T-helper 17 cell (primary cell): ENCODE results near the gene OPN4. TPM values are rescaled to one million over a fixed set of nuclear protein-coding genes. Genes with fewer than 3 reads are reported as not detected.
"Not testable (repeated sequence)": the region's sequence is repeated elsewhere in the genome, so short reads cannot be mapped to it uniquely, and the experiment has no call there.

Source experiments
- ATAC-seq: fragments of 150-1000 bp; cut with Tn5 transposase; 2 replicates; pipeline ENCODE4 v1.10.0; 2021; ENCODE audit warnings: mild to moderate bottlenecking, moderate library complexity
- DNase-seq, 3 donors: peaks; one replicate each; pipeline versions ENCODE4 v3.0.0 to v3.0.0-alpha.2; 2020 to 2021
- H3K9me3 ChIP-seq: one replicate; pipeline ENCODE4 v1.7.0; 2013; ENCODE audit warnings: low read length, mild to moderate bottlenecking; ENCODE audit not compliant: control insufficient read depth, poor library complexity, severe bottlenecking
- H3K27ac Mint-ChIP-seq: one replicate; pipeline ENCODE4 v1.8.0; 2022; ENCODE audit warnings: mild to moderate bottlenecking, moderate library complexity, mixed read lengths
- H3K27me3 Mint-ChIP-seq: one replicate; pipeline ENCODE4 v1.8.0; 2022; ENCODE audit warnings: mixed read lengths
- H3K36me3 Mint-ChIP-seq: one replicate; pipeline ENCODE4 v1.8.0; 2022; ENCODE audit warnings: low read depth, mixed read lengths
- H3K4me1 Mint-ChIP-seq: one replicate; pipeline ENCODE4 v1.8.0; 2022; ENCODE audit warnings: mild to moderate bottlenecking, mixed read lengths
- H3K4me3 Mint-ChIP-seq: one replicate; pipeline ENCODE4 v1.8.0; 2022; ENCODE audit warnings: mild to moderate bottlenecking, moderate library complexity, mixed read lengths
- total RNA-seq, 4 donors: library from RNA in 2 of 4; stranded (reverse) in 2 of 4; gene quantifications; one replicate each; pipeline ENCODE4 v1.2.3 and lab custom pipeline; 2022 to 2026

Gene OPN4, protein sequence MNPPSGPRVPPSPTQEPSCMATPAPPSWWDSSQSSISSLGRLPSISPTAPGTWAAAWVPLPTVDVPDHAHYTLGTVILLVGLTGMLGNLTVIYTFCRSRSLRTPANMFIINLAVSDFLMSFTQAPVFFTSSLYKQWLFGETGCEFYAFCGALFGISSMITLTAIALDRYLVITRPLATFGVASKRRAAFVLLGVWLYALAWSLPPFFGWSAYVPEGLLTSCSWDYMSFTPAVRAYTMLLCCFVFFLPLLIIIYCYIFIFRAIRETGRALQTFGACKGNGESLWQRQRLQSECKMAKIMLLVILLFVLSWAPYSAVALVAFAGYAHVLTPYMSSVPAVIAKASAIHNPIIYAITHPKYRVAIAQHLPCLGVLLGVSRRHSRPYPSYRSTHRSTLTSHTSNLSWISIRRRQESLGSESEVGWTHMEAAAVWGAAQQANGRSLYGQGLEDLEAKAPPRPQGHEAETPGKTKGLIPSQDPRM
- total RNA-seq, result not detected
- total RNA-seq (lab: John Stamatoyannopoulos, UW), result 0 reads per million in 2 donors

DNA sequence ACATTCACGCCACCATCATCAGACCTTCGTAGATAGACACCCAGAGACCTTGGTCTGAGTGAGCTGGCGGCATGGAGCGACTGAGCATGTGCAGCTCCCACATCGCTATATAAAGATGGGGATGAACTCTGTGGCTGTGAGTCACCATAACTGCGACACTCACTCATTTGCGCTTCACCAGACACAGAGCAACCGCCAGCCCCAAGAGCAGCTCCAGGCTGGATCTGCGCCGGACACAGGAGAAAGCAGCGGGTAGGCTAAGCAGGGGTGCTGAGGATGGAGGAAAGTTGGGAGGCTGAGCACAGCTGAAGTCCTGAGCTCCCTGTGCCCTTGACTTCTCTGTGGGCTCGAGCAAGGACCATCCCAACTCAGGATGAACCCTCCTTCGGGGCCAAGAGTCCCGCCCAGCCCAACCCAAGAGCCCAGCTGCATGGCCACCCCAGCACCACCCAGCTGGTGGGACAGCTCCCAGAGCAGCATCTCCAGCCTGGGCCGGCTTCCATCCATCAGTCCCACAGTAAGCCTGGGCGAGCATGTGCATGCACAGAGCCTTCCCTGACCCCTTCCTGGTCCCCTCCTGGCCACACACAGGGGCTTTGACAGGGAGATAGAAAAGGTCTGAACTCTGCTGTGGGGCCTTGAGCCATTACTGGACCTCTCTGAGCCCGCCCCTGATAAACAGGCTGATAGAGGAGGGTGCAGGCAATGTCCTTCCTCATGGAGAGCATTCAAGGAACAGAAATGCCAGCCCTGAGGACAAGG, at the start of gene OPN4:
Gene OPN4, plus strand, starts transcription at position 137 of the 762 bp plus-strand sequence. Its CDS starts 237 bp downstream, at position 374.
- Mint-ChIP-seq H3K4me1 (no peaks in the 10 kb centered on the region), H3K36me3 (peaks cover 3% of the 10 kb centered on the region)
- DNase-seq, result no peak

DNA sequence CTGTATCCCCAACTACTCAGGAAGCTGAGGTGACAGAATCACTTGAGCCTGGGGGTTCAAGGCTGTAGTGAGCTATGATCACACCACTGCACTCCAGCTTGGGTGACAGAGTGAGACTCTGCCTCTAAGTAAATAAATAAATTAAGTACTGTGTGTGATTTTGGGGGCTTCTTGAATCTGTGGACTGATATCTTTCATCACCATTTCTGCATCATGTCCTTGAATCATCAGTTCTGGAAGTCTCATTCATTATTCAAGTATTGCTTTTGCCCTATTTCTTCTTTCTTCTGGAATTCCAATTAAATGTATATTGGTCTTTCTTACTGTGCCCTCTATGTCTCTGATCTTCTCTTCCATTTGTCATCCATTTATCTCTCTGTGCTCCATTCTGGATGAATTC, 46.7 kb upstream of the OPN4 start:
- no peak overlapping the region for H3K27ac Mint-ChIP-seq

More for the DNA sequence above, at the start of gene OPN4:
- Mint-ChIP-seq H3K4me3 (no peak within 1 kb of the TSS), H3K27me3 (peaks cover 12% of the 10 kb centered on the region), H3K27ac (no peak within 1 kb of the TSS)
- ATAC-seq, result no peak
- H3K9me3 ChIP-seq, result no peaks in the 10 kb centered on the region

DNA sequence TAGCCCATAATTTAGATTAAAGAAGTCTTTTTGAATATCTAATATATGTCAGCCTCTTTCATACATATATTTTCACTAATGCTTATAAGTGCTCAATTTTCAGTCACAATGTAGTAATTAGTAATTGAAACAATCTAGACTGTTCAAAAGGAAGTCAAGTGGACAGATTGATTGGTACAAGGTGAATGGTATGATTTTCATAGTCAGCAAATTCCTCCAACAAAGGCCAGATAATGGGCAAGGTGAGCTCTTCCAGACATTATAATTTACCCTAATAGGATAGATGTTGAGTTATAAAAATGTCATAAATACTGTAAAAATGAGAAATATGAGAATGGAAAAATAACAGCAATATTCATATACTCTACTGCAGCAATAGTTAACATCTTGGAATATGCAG, 44.4 kb upstream of the OPN4 start:
- Mint-ChIP-seq H3K36me3 (no peaks in the 10 kb centered on the region), H3K27me3 (peaks cover 28% of the 10 kb centered on the region), H3K4me1 (no peaks in the 10 kb centered on the region), H3K4me3 (no peak overlapping the region), H3K27ac (no peak overlapping the region)
- H3K9me3 ChIP-seq, result no peaks in the 10 kb centered on the region
- no peak for ATAC-seq
- no peak for DNase-seq

More for the DNA sequence above, 46.7 kb upstream of the OPN4 start:
- DNase-seq (no peak), ATAC-seq (no peak)
- Mint-ChIP-seq H3K4me3 (no peak overlapping the region), H3K27me3 (peaks cover 14% of the 10 kb centered on the region), H3K4me1 (no peaks in the 10 kb centered on the region), H3K36me3 (no peaks in the 10 kb centered on the region)
- no peaks in the 10 kb centered on the region for H3K9me3 ChIP-seq

DNA sequence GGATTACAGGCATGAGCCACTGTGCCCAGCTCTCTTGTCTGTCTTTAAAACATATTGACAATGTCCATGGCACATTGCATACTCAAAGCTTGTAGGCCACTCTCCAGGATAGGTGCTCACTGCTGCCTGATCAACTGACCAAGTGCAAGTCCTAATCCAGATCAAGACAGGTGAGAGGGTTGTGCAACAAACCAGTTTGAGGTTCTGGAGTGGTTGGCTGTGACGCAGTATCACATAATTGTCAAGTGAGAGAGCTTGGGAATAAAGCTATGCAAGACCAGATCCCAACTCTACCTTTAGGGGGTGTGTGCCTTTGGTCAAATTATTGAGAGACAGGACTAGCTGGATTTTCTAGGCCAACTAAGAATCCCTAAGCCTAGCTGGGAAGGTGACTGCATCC, 43.0 kb upstream of the OPN4 start:
- H3K27ac Mint-ChIP-seq, result no peak overlapping the region
- H3K4me3 Mint-ChIP-seq, result no peak overlapping the region
- no peak for DNase-seq
- H3K4me1 Mint-ChIP-seq, result no peaks in the 10 kb centered on the region
- H3K27me3 Mint-ChIP-seq, result peaks cover 28% of the 10 kb centered on the region
- no peak for ATAC-seq
- no peaks in the 10 kb centered on the region for H3K36me3 Mint-ChIP-seq
- no peaks in the 10 kb centered on the region for H3K9me3 ChIP-seq

DNA sequence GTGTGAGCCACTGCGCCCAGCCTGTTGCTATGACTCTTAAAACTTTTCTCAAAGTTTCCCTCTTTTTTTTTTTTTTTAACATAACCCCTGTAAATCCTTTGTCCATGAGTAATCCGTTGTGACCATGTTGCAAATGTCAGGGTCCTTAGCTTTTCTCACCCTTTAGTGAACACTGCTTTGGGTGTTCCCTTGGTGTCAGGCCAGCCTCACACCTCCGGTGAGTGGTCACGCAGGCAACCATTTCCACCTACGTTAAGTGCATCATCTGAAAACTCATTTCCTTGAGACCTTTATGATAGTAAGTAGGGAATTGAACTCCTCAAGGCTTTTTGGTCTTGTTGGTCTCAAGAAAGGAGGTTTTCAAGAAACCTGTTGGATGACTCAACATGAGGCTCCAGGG, 41.3 kb upstream of the OPN4 start:
- Mint-ChIP-seq H3K4me3 (no peak overlapping the region), H3K27me3 (peaks cover 28% of the 10 kb centered on the region), H3K36me3 (no peaks in the 10 kb centered on the region), H3K4me1 (no peaks in the 10 kb centered on the region), H3K27ac (no peak overlapping the region)
- ATAC-seq, result no peak
- no peak for DNase-seq
- no peaks in the 10 kb centered on the region for H3K9me3 ChIP-seq

DNA sequence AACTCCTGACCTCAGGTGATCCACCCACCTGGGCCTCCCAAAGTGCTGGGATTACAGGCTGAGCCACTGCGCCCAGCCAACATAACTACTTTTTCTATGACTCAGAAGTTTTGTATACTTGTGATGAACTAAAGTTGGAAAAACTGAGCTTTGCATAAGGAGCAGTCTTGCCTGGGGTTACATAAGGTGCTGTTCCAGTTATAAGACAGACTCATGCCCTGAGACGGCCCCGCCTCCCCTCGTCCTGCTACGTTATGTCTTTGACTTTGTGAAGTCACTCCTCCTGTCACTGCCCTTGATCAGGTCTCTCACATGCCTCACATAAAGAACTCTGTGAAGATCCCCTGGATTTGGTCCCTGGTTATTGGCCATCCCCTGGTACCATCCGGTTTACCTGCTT, 40.4 kb upstream of the OPN4 start:
- no peaks in the 10 kb centered on the region for H3K9me3 ChIP-seq
- H3K27ac Mint-ChIP-seq, result no peak overlapping the region
- H3K4me1 Mint-ChIP-seq, result no peaks in the 10 kb centered on the region
- no peaks in the 10 kb centered on the region for H3K36me3 Mint-ChIP-seq
- no peak for DNase-seq
- ATAC-seq, result no peak
- no peak overlapping the region for H3K4me3 Mint-ChIP-seq
- peaks cover 23% of the 10 kb centered on the region for H3K27me3 Mint-ChIP-seq

DNA sequence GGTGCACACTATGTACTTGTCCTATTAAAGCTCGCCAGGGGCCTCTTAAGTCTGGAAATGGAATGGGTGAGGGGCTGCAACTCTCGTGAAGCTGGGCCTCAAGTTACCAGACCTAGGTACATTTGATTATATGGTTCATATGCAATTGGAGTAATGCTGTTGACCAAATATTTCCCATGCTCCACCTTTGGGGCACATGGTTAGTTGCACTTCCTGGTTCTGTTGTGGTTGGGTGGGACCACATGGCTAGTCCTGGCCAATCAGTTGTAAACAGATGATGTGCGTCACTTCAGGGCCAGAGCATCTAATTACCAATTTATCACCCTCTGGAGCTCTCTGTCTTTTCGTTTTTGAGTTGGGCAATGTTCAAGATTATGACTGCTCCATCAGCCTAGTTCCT, 39.5 kb upstream of the OPN4 start:
- peaks cover 23% of the 10 kb centered on the region for H3K27me3 Mint-ChIP-seq
- ATAC-seq (no peak), DNase-seq (no peak)

DNA sequence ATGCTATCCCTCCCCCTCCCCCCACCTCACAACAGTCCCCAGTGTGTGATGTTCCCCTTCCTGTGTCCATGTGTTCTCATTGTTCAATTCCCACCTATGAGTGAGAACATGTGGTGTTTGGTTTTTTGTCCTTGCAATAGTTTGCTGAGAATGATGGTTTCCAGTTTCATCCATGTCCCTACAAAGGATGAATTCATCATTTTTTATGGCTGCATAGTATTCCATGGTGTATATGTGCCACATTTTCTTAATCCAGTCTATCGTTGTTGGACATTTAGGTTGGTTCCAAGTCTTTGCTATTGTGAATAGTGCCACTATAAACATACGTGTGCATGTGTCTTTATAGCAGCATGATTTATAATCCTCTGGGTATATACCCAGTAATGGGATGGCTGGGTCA, 37.1 kb upstream of the OPN4 start:
- not testable (repeated sequence) for H3K9me3 ChIP-seq, H3K27ac Mint-ChIP-seq, DNase-seq, H3K4me3 Mint-ChIP-seq, H3K4me1 Mint-ChIP-seq, ATAC-seq, H3K36me3 Mint-ChIP-seq
- H3K27me3 Mint-ChIP-seq, result peaks cover 23% of the 10 kb centered on the region

More for the DNA sequence above, 39.5 kb upstream of the OPN4 start:
- Mint-ChIP-seq H3K4me1 (no peaks in the 10 kb centered on the region), H3K4me3 (no peak overlapping the region), H3K36me3 (no peaks in the 10 kb centered on the region), H3K27ac (no peak overlapping the region)
- H3K9me3 ChIP-seq, result no peaks in the 10 kb centered on the region

DNA sequence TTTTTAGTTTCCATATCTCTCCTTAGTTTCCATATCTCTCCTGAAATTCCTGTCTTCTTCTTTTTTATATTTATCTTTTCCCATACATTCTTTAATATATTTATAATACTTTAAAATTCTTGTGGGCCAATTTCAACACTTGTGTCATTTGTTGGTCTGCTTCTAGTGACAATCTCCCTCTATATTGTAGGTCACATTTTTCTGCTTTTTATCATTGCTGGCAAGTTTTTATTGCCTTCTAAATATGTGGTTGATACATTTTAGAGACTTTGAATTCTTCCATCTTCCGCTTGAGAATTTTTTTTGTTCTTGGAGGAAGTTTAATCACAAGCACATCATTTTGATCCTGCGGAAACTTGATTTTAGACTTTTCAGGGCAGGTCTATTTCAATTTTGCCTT, 26.0 kb upstream of the OPN4 start:
- Mint-ChIP-seq H3K4me1 (peaks cover 3% of the 10 kb centered on the region), H3K27me3 (peaks cover 44% of the 10 kb centered on the region), H3K36me3 (no peaks in the 10 kb centered on the region), H3K4me3 (no peak overlapping the region), H3K27ac (no peak overlapping the region)
- ATAC-seq (no peak), DNase-seq (no peak)
- no peaks in the 10 kb centered on the region for H3K9me3 ChIP-seq

DNA sequence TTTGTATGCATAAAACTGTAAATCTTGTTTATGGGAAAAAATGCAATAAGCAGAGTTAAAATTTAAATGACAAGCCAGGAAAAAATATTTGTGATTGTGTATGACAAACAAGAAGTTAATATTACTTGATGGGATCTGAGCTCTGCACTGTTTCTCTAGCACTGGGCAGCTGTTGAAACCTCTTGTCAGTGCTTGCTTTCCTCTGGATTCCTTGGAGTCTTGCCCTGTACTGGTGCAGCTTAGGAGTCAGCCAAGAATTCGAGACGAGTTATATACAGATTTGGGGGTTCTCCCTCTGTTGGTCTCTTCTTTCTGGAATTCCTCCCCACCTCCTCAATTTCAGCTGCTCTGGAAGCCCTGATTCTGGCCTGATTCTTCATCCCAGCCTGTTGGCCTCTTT, 24.3 kb upstream of the OPN4 start:
- Mint-ChIP-seq H3K4me3 (no peak overlapping the region), H3K27ac (no peak overlapping the region), H3K36me3 (no peaks in the 10 kb centered on the region), H3K4me1 (peaks cover 3% of the 10 kb centered on the region), H3K27me3 (peaks cover 60% of the 10 kb centered on the region)
- ATAC-seq (no peak), DNase-seq (no peak)
- no peaks in the 10 kb centered on the region for H3K9me3 ChIP-seq

DNA sequence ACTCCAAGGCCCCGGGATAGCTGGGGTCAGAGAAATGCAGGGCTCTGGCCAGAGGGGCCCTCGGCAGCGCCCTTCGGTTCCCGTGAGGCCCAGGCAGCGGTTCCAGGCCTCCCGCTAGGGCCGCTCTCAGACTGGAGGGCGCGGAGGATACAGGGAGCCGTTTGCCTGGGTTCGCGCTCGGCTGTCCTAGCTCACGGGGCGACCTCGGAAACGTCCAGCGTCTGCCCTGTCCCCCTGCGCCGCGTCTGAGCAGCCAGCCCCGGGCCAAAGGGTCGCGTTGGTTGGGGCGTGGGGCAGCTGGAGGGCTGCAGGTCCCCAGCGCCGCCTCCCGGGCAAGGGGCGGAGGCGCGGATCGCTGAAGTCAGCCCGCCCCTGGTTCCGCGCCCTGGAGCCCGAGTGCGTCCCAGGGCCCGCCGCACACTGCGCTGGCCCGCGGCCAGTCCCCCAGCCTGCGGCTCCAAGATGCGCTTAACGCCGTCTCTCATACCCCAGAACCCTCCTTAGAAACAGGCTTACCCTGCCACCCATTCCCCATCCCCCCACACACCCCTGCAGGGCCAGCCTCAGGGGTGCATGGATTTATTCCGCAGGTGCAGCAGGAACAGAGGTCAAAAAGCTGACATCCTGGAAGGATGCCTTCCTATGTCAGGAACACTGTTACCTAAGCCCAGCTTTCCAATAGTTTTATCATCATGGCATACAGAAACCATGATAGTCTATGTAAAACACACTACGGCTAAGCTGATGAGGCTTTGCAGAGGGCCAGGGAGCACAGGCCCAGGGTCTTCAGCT, 22.1 kb upstream of the OPN4 start:
- no peaks in the 10 kb centered on the region for H3K9me3 ChIP-seq
- H3K4me3 Mint-ChIP-seq, result no peak overlapping the region
- ATAC-seq, result no peak
- no peak for DNase-seq
- H3K27me3 Mint-ChIP-seq, result peaks cover 76% of the 10 kb centered on the region
- H3K27ac Mint-ChIP-seq, result no peak overlapping the region
- H3K36me3 Mint-ChIP-seq, result no peaks in the 10 kb centered on the region
- H3K4me1 Mint-ChIP-seq, result peaks cover 3% of the 10 kb centered on the region

DNA sequence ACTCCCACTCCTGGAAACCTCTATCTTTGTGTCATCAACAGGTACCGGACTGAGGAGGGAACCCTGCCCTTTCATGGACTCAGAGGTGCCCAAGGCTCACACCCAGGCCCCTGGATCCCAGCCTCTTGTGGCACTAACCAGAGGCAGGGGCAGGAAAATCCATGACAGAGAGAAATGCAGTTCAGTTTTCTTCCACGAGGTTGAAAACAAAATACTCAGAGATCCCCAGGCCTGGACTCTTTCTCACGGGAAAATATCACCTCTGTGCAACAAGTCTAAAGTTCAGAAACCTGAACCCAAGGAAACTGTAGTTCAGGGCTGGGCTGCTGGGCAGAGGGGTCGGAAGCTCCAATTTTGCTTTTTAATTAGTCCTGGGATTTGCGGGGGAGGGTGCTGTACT, 21.4 kb upstream of the OPN4 start:
- no peak overlapping the region for H3K27ac Mint-ChIP-seq
- H3K27me3 Mint-ChIP-seq, result peaks cover 72% of the 10 kb centered on the region
- peak overlapping the region; percentile 33 for H3K4me3 Mint-ChIP-seq
- ATAC-seq (no peak), DNase-seq (no peak)
- H3K36me3 Mint-ChIP-seq, result no peaks in the 10 kb centered on the region
- H3K4me1 Mint-ChIP-seq, result peaks cover 3% of the 10 kb centered on the region
- H3K9me3 ChIP-seq, result no peaks in the 10 kb centered on the region

DNA sequence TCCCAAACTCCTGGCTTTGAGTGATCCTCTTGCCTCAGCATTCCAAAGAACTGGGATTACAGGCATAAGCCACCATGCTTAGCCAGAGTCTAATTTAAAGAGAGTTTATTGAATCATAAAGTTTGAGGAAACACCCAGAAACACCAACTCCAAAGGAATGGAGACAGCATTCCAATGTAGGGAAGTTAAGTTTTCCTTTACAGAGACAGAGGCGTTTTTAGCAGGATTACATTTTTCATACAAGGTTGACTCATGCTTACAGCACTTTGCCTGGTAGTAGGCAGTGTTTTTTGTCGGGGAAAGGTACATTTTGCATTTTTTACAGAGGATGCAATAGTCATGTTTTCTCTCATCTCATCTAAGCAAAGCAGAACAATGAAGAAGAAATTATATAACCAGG, 18.9 kb upstream of the OPN4 start:
- Mint-ChIP-seq H3K4me3 (no peak overlapping the region), H3K36me3 (no peaks in the 10 kb centered on the region), H3K27me3 (peaks cover 68% of the 10 kb centered on the region)

More for the DNA sequence above, 18.9 kb upstream of the OPN4 start:
- ATAC-seq, result no peak
- DNase-seq, result no peak
- Mint-ChIP-seq H3K27ac (no peak overlapping the region), H3K4me1 (no peaks in the 10 kb centered on the region)
- no peaks in the 10 kb centered on the region for H3K9me3 ChIP-seq
